ENCODE results near the gene PPP6R1. TPM values are rescaled to one million over a fixed set of nuclear protein-coding genes. Genes with fewer than 3 reads are reported as not detected.

The PPP6R1 gene
- total RNA-seq, 1 donor from 2014 or later, result 23.8 TPM

DNA sequence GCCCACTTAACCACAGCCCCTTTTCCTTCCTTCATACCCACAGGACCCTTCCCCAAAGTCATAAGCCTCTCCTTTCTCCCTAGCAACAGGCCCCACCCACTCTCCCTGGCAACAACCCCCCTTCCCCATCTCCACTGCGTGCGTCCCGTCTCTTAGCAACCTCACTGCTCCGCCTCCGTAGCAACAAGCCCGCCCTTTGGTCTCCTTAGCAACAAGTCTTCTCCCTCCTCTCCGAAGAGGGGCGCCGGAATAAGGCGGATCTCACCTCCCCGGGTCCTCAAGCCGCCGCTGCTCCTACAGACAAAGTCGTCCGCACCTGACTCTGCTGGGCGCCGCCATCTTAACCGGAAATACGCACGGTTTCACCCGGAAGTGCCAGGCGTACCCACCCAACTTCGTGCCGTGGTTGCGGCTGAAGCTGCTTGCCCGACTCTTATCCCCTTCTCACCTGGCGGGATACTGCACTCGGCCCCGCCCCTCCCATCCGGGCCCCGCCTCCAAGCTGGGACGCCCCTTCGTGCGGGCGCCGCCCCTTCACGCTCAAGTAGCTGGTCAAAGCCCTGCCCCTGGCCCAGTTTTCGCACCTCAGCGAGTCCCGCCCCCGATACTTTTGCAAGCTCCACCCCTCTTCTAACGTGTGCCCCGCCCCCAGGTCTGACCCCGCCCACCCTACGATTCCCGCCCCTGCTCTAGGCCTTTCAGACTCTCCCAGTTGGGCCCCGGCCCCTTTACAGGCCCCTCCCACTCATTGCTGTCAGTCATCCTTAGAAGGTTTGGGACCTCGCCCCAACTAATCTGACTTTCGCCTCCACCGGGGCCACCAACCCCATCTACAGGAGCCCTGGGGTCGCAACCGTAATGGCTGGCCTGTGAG, 21.2 kb upstream of the PPP6R1 start, which contains the start of gene HSPBP1:
Gene HSPBP1 (minus strand): TSS at position 341 of the 874 bp plus-strand sequence. CDS start 502 bp downstream, outside the sequence.
- peak; percentile 91 for DNase-seq

- DNase-seq, result no peak
These were observed 20.5 kb upstream of the PPP6R1 start for GRCh38 chr19:55279340-55279739.

DNA sequence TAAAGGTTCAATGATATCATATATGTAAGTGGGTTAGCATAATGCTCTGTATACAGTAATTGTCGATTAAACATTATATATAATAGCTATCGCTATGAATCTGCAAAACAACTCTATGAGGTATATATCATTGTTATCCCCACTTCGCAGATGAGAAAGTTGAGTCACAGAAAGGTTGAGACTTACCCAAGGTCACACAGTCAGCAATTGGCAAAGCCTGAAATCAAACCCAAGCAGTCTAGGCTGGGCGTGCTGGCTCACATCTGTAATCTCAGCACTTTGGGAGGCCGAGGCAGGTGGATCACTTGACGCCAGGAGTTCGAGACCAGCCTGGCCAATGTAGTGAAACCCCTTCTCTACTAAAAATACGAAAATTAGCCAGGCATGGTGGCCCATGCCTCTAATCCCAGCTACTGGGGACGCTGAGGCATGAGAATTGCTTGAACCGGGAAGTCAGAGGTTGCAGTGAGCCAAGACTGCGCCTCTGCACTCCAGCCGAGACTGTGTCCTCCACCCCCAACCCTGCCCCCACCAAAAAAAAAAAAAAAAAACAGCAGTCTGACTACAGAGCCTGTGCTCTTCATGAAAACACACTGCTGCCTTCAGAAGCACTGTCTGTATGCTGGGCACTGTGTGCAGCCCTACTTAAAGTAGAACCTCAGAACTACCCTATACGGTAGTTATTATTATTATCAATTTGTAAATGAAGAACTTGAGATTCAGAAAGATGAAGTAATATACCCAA, 19.7 kb upstream of the PPP6R1 start:
- DNase-seq, result no peak

- DNase-seq, result no peak
These were observed 18.7 kb upstream of the PPP6R1 start for GRCh38 chr19:55277494-55277893.

GRCh38 chr19:55276720-55277430, 18.1 kb upstream of the PPP6R1 start:
- DNase-seq, result no peak

- DNase-seq, result no peak
These were observed 17.3 kb upstream of the PPP6R1 start for GRCh38 chr19:55275851-55276719.

DNA sequence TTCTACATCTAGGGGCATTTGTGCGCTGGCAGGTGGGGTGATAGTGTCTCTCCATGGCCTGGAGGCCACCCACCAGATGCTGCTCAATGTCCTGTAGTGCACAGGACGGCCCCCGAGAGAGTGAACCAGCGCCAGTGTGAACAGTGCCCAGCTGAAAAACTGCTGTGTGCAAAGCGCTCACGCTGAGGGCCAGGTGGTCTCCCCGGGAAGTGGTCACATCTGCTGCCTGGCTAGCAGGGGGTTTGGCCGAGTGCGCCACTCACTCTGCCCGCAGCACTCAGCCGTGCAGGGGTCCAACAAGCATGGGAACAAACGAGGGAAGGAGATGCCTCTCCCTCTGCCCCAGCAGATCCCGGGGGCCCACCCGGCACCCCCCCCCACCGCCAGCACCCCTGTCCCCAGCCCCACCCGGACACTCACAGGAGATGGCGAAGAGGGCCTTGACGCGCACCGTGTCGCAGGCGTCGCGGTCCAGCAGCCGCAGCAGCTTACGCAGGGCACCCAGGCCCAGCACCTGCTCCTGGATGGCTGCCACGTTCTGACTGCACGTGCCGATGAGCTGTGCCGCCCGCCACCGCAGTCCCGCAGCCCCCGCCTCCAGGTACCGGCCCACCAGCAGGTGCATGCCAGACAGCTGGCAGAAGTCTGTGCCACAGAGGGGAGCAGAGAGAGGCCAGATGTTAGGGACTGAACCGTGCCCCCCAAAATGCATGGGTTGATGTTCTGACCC, 15.3 kb upstream of the PPP6R1 start:
- DNase-seq, result no peak

DNA sequence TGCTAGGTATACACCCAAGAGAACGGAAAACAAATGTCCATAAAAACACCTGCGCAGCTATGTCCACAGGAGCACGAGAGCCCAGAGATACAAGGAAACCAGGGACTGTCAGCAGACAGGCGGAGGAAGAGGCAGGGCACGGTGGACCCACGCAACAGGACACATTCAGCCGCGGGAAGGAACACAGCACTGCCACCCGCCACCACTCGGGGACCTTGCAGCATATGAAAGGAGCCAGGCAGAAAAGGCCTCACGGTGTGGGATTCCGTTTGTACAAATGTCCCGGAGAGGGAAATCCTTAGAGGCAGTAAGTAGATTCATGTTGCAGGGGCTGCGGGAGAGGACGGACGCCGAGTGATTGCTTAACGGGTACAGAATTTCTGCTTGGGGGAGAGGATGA, 13.3 kb upstream of the PPP6R1 start:
- no peak for DNase-seq

DNA sequence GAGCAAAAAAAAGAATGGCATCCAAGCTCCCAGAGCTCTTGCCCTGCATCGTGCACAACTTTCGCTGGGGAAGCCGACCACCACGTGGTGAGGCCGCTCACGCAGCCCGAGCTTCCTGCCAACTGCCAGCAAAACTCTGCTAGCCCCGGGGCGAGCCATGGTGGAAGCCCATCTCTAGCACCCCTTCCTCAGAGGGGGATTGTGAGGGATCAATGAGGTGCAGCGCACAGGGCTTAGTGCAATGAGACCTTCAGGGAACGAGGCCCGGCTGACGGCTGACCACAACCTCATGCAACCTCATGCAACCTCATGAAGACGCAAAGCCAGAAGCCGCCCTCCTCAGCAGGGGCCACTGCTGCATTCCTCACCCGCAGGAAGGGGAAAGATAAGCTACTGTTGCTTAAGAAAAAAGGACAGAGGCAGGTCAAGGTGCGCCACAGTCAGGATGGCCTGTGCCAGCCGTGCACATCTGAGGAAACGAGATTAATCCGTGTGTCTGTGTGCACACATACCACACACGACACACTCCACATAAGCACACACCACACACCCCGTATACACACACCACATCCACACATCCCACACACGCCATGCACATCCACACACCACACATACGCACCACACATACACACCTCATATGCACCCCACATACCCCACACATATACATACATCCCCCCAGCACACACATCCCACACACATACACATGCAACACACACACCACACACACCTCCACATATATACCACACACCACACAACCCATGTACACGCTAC, 11.5 kb upstream of the PPP6R1 start:
- no peak for DNase-seq

DNA sequence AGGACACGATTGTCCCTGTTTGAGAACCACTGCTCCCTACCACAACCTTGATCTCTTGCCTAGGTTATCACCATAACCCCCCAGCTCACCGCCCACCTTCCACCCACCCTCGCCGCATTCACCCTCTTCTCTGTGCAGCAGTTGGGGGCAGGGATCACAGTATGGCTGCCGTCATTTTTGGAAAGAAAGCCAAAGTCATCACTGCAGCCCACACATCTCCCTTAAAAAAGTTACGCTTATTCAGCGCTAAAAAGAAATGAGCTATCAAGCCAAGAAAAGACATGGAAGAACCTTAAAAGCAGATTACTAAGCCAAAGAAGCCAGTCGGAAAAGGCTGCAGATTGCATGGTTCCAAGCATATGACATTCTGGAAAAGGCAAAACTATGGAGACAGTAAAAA, 10.5 kb upstream of the PPP6R1 start:
- no peak for DNase-seq

GRCh38 chr19:55266840-55267239, 8.0 kb upstream of the PPP6R1 start:
- no peak for DNase-seq

DNA sequence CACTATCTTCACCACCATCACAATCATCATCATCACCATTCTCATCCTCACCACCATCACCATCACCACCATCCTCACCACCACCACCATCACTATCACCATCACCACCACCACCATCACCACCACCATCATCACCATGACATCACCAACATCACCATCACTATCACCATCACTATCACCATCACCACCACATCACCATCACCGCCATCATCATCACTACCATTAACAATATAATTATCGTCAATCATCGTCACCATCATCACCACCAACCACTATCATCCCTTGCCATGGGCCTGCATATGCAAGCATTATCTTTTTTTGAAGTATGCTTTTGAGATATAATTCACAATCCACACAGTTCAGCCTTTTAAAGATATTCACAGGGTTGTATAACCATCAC, 7.6 kb upstream of the PPP6R1 start:
- DNase-seq, result no peak

DNA sequence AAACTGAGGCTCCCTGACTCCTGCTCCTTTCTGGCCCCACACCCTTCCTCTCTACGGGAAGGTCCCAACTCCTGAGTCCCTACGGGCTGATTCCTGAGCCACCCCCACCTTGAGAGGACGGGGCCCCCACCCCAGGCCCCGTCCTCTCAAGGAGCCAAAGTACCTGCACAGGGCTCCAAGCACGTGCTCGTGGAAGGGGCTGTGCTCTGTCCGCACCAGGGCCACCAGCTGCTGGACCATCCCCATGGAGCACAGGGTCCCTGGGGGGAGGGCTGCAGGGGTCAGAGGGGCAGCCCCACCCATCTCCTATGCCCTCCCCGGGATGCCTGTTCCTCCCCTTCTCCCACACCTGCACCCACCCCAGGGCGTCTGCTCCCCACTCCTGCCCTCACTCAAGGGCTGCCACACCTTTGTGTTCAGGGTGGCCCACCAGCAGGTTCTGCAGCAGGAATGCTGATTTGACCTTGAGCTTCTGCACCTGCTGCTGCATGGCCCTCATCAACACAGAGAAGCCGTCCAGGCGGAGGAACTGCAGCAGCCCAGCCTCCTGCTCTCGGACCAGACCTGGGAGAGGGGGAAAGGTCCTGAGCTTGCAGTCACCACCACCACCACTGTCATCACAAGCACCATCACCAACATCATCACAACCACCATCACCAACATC, 7.0 kb upstream of the PPP6R1 start:
- DNase-seq, result no peak

- no peak for DNase-seq
These were observed 6.4 kb upstream of the PPP6R1 start for GRCh38 chr19:55265173-55265572.

- DNase-seq, result no peak
These were observed 5.7 kb upstream of the PPP6R1 start for GRCh38 chr19:55264531-55264930.

GRCh38 chr19:55262359-55262758, 3.5 kb upstream of the PPP6R1 start:
- no peak for DNase-seq

- DNase-seq, result no peak
These were observed 2.9 kb upstream of the PPP6R1 start for GRCh38 chr19:55261671-55262126.

- no peak for DNase-seq
These were observed 858 bp upstream of the PPP6R1 start for GRCh38 chr19:55259540-55260210.

DNA sequence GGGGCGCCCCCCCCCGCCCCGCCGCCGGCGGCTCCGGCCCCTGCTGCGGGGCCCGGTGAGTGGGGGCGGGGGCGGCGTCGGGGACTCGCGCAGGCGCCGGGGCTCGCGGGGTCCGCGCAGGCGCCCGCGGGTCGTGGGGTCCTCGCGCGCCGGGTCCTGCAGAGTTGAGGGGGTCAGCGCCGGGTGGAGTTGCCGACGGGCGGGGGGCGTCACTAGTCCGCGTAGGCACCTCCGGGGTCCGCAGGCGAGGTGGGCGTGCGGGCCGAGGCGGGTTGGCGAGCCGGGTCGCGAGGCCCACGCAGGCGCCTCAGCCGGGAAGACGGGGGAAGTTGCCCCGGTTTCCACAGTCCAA, 365 bp downstream of the PPP6R1 start:
- DNase-seq, result no peak
